HG03060 (cell line): ENCODE results near the gene LTF.
"Not testable (repeated sequence)": the region's sequence is repeated elsewhere in the genome, so short reads cannot be mapped to it uniquely, and the experiment has no call there.

Experiments
- ATAC-seq: cut with Tn5 transposase; IDR thresholded peaks from one replicate; pipeline ENCODE4 v1.9.1; 2021; ENCODE audit warnings: low read depth, moderate number of reproducible peaks; ENCODE audit not compliant: unreplicated experiment

The LTF gene

DNA sequence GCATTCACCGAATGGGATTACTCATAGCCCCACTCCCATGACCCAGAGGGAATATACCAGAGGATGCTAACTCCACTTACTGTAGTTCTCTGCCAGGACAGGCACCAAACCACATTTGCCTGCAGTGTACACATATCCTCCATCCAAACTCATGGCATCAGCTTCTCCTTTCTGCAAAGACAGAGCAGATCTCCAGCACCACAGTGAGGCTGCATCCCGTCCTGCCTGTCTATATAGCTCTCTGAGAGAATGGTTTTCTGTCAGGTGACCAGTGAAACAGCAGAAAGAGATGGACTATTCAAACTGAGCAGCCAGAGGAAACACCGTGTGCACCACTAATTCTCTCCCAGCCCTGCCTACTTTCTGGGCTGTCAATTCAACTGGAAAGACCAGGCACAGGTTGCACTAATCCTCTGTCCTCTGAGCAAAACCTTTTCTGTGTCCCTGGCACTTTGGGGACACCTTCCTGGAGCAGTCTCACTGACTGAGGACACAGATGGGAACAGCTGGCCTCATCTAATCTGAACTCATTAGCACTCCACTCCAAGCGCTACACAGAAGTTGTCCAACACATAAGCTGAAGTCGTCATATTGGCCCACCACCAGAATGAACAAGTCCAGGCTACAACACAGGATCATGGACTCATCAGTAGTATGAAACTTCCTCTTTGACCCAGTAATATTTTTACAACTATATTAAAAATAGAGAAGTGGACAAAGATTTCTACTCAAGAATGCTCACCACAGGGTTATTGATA, 17.3 kb downstream of the LTF start:
- no peak for ATAC-seq

DNA sequence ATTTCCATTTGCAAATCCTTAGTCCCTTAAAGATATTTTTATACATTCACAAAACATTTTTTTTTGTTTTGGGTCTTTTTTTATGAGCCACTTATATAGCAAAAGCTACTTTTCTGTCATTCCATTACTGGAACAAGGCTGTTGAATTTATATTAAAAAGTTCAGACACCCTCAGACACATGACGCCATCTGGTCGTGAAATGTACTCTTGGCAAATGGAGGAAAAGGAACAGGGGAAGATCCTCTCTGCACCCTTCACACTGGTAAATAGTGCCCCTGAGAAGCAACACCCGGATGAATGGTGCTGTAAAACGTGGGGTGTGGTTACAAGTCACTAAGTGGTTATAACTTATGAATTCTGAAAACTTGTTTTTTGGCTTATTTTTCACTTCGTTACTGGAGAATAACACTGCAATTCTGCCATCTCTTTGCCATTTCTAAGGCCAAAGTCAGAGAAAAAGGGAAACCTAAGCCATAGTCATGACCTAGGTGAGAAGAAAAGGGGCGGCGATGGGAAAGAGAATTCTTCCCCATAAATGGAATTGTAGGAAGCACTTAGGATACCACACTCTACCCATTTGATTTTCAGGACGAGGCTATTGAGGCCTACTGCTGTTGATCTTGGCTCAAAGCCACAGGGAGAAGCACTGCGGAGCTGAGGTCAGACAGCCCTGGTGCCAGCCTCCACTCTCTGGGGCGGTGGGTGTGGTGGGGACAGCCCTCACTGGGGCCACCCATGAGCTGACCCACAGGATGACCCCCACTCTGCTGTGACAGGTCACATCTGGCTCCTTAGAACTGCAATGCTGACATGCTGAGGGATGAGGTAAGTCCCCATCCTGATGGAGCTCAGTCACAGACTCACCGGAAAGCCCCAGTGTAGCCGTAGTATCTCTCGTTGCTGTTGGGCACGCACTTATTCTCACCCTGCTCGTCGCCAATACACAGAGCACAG, 21.9 kb downstream of the LTF start:
- no peak for ATAC-seq

DNA sequence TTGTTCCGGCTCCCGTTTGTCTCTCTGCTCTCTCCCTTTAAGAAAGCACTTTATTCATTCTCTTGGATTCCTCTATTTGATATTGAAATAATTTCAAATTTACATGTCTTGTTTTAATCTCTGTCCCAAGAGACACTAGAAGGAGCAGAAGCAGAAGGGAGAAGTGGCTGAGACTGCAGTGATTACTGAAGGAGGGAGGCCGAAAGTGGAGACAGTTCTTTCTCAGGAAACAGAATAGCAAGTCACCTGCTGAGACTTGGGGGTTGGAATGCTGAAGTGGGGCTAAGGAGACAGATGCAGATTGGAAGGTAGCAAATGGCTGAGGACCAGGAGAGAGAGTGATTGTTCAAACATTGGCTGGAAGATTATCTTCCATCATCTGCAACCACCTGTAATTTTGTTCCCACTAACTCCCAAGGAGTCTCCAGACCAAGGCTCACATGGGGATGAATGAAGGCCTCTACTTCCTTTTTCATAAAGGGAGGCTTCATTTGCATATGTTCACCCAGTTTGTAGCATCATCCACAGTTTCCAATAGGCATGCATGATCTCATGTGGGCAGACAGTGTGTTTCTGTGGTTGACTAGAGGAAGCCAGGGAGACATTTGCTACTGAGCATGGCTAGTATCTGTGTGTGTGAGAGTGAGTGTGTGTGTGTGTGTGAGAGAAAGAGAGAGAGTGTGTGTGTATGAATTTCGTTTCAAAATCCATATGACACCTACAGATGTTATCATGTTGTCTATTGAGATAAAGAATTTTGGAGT, 24.0 kb downstream of the LTF start:
- no peak for ATAC-seq

GRCh38 chr3:46438831-46439230, 25.9 kb downstream of the LTF start:
- no peak for ATAC-seq

DNA sequence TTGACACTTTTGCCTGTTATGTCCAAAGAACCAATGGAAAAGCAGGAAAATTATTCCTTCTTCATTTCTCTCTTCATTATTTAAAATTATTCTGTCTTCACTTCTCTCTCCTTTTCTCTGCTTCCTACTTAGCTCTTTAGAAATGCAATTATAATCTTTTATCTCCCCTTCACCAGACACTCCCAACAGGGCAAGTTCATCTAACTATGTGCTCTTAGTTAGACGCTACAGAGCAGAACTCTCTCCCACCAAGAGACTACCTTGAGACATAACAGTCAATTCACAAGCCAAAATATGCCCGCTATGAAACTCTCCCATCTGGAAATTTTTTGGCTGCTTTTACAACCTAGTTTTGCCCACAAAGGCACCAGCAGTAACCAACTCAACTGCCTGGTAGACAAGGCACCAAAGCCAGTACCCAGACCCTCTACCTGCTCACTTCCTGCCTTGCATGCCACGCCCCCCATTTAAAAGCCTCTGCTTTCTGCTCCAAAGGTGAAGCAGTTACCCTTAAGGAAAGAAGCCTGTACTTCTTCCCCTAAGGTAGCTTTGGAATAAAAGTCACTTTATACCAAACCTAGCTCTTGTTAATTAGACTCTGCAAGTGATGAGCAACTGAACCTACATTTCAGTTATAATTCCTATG, 29.5 kb downstream of the LTF start:
- ATAC-seq, result no peak

DNA sequence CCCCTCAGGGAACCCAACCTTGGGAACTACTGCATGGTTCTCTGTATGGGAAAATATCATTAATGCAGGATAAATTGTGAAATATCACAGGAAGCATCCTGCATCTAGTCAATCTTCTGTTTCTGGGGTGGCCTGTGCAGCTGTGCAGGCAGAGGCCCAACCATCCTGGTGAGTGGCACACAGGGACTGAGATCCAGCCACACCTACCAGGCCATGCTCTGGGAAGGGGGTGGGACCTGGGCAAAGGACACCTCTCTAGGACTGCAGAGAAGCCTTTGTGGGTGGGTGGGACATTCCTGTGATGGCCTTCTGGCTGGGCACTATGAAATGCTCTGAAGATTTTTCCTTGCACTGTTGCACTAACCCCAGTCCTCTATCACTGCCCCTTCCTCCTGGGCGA, 30.9 kb downstream of the LTF start:
- ATAC-seq, result no peak

GRCh38 chr3:46433118-46433517, 31.6 kb downstream of the LTF start:
- ATAC-seq, result not testable (repeated sequence)

DNA sequence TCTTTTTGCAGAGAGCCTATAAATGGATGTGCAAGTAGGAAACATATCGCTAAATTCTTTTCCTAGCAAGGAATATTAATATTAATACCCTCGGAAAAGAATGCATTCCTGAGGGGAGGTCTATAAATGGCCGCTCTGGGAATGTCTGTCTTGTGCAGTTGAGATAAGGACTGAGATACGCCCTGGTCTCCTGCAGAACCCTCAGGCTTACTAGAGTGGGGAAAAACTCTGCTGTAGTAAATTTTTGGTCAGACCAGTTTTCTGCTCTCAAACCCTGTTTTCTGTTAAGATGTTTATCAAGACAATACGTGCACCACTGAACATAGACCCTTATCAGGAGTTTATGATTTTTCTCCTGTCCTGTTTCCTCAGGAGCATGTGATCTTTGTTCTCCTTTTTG, 32.8 kb downstream of the LTF start:
- not testable (repeated sequence) for ATAC-seq

GRCh38 chr3:46430879-46431278, 33.8 kb downstream of the LTF start:
- not testable (repeated sequence) for ATAC-seq

GRCh38 chr3:46429671-46430070, 35.0 kb downstream of the LTF start:
- no peak for ATAC-seq

GRCh38 chr3:46429250-46429649, 35.5 kb downstream of the LTF start:
- ATAC-seq, result no peak

- ATAC-seq, result no peak
Observed at GRCh38 chr3:46427916-46428833, 36.5 kb downstream of the LTF start.

- ATAC-seq, result not testable (repeated sequence)
Observed at GRCh38 chr3:46427404-46427803, 37.3 kb downstream of the LTF start.

DNA sequence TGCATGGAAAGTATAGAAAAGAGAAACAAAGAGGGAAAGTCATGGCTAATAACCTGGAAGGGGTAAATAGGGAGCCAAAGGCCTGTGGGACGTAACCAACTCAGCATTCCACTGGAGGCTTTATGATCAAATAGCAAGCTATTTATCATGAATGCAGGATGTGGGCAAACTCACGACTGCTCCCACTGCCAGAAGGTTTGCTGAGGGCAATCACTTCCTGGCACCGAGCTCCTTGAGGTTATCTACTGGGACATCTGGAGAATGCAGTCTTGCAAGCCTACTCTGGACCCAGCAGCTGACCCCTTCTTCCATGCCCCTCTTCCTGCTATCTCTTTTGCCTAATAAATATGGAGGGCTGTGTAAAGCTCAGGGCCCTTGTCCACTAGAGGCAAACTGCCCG, 38.2 kb downstream of the LTF start:
- ATAC-seq, result not testable (repeated sequence)

GRCh38 chr3:46423588-46423987, 41.1 kb downstream of the LTF start:
- ATAC-seq, result no peak

DNA sequence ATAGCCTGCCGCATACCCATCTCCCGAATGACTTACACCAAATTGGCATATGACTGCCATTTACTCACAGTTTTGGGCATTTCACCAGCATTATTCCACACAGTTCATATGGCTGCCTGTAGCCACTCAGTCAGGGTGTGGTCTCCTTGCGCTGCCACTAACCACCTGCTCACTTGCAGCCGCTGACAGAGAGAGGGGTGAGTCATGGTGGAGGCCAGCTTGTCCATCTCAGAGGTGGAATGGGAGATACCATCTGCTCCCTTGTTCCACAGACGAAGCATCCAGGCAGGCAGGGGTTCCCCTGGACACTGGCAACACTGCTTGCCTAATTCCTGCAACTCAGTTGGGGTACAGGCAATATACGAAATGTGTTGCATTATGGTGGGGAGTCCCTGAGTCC, 42.1 kb downstream of the LTF start:
- no peak for ATAC-seq

DNA sequence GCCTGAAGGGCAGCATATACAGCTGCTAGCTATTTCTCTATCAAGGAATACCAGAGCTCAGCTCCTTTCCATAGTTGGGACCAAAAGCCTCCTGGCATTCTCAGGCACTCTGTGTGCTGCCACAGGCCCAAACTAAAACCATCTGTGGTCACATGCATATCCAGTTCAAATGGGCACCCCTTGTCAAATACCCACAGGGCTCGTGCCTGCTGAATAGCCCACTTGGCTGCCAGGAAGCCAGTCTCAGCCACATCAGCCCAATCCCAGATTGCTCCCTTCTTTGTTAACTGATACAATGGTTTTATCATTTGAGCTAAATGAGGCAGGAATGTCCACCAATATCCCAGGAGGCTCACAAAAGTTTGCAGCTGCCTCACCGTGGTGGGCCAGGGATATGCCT, 43.8 kb downstream of the LTF start:
- no peak for ATAC-seq

DNA sequence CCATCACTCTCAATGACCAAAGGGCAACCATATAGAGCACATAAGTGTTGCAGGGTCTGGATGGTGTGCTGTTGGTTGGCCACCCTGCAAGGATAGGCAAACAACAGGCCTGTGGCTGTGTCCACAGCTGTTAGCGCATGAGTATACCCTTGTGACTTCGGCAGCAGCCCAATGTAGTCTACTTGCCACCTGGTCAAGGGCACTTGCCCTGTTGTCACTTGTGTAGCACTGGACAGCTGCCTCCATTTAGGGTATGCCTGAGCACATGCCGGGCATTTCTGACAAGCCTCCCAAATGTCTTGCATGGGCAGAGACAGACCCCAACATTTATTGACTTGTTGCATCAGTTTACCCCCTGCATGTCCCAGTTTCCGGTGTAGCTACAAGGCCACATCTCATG, 44.9 kb downstream of the LTF start:
- no peak for ATAC-seq

DNA sequence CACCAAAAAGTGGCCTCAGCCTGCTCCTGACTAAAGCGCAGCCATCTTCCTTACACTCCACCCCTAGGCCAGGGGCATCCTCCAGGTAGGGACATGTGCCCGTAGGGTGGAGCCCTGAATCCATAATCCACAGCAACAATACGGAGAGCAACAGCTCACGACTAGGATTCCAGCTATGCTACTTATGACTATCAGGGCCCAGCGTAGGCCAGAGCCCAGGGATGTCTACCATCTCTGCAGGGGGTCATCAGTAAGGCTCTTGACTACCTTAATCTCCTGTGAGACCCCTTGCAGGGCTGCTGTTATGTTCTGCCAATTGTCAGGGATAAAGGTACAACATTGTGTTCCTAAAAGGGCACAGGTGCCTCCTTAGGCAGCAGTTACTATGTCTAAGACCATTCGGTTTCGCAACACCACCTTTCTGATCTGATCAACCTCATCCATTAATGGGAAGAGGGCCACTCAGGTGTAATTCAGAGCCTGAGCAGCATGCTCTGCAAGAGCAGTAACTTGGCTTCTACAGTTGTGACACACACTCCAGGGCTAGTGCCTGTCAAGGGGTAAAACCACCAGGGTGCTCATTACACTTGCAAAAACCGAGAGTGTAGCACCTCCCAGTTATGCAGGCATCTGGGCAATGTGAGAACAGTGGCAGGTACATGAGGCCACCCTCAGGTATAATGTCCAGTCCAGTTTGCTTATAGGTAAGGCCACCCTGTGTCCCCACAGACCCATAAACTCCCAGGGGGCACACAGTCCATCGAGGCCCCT, 46.7 kb downstream of the LTF start:
- no peak for ATAC-seq
